Measurements from ENCODE around the gene LDLRAP1.

- TF ChIP-seq CTCF (IDR thresholded peaks at IDR 0.05; ENCODE audit: low read depth, low read length, missing input control) (peak; percentile 56), GABPA (IDR thresholded peaks at IDR 0.05 in 1 of 2, conservative IDR thresholded peaks at IDR 0.05 in 1 of 2) (no peak), SP1 (IDR thresholded peaks at IDR 0.05) (no peak), JUND (IDR thresholded peaks at IDR 0.05) (no peak), EGR1 (IDR thresholded peaks at IDR 0.05; ENCODE audit: low read depth in 2 of 2) (no peak), RXRA (IDR thresholded peaks at IDR 0.05) (no peak), TAF1 (conservative IDR thresholded peaks at IDR 0.05) (no peak), YY1 (IDR thresholded peaks at IDR 0.05) (no peak), MAX (IDR thresholded peaks at IDR 0.05) (no peak), RAD21 (IDR thresholded peaks at IDR 0.05) (peak; percentile 76 to 85), NR2F2 (IDR thresholded peaks at IDR 0.05) (no peak)
- TF ChIP-seq, protein P1, sequence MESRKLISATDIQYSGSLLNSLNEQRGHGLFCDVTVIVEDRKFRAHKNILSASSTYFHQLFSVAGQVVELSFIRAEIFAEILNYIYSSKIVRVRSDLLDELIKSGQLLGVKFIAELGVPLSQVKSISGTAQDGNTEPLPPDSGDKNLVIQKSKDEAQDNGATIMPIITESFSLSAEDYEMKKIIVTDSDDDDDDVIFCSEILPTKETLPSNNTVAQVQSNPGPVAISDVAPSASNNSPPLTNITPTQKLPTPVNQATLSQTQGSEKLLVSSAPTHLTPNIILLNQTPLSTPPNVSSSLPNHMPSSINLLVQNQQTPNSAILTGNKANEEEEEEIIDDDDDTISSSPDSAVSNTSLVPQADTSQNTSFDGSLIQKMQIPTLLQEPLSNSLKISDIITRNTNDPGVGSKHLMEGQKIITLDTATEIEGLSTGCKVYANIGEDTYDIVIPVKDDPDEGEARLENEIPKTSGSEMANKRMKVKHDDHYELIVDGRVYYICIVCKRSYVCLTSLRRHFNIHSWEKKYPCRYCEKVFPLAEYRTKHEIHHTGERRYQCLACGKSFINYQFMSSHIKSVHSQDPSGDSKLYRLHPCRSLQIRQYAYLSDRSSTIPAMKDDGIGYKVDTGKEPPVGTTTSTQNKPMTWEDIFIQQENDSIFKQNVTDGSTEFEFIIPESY (IDR thresholded peaks at IDR 0.05): no peak
- TF ChIP-seq, protein P2, sequence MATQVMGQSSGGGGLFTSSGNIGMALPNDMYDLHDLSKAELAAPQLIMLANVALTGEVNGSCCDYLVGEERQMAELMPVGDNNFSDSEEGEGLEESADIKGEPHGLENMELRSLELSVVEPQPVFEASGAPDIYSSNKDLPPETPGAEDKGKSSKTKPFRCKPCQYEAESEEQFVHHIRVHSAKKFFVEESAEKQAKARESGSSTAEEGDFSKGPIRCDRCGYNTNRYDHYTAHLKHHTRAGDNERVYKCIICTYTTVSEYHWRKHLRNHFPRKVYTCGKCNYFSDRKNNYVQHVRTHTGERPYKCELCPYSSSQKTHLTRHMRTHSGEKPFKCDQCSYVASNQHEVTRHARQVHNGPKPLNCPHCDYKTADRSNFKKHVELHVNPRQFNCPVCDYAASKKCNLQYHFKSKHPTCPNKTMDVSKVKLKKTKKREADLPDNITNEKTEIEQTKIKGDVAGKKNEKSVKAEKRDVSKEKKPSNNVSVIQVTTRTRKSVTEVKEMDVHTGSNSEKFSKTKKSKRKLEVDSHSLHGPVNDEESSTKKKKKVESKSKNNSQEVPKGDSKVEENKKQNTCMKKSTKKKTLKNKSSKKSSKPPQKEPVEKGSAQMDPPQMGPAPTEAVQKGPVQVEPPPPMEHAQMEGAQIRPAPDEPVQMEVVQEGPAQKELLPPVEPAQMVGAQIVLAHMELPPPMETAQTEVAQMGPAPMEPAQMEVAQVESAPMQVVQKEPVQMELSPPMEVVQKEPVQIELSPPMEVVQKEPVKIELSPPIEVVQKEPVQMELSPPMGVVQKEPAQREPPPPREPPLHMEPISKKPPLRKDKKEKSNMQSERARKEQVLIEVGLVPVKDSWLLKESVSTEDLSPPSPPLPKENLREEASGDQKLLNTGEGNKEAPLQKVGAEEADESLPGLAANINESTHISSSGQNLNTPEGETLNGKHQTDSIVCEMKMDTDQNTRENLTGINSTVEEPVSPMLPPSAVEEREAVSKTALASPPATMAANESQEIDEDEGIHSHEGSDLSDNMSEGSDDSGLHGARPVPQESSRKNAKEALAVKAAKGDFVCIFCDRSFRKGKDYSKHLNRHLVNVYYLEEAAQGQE (IDR thresholded peaks at IDR 0.05): no peak
Observed at GRCh38 chr1:25503551-25504426, 39.6 kb upstream of the LDLRAP1 start.

Data from liver (tissue), 3 donors.